GM12872 (cell line): ENCODE data around the gene STARD10.
A peak's percentile ranks its signal among the peaks of the same experiment; 100 is the strongest.

Source experiments
- CTCF ChIP-seq: IDR thresholded peaks from 3 replicates; pipeline ENCODE4 v1.5.1; 2011; ENCODE audit warnings: low read depth, mild to moderate bottlenecking, low read length, moderate library complexity; ENCODE audit not compliant: insufficient read depth

STARD10 gene

GRCh38 chr11:72834905-72835304 lies 41.1 kb upstream of the STARD10 start:
- no peak for TF ChIP-seq CTCF

GRCh38 chr11:72833811-72834493 lies 40.1 kb upstream of the STARD10 start:
- no peak for TF ChIP-seq CTCF

GRCh38 chr11:72833083-72833733 lies 39.4 kb upstream of the STARD10 start:
- TF ChIP-seq CTCF = no peak

- TF ChIP-seq CTCF = no peak
Observed at GRCh38 chr11:72832301-72833082, 38.6 kb upstream of the STARD10 start.

- peak; percentile 87 for TF ChIP-seq CTCF
Observed at GRCh38 chr11:72831521-72832300, 37.9 kb upstream of the STARD10 start.

- no peak for TF ChIP-seq CTCF
Observed at GRCh38 chr11:72829884-72830533, 36.2 kb upstream of the STARD10 start.
